G401 (cell line): ENCODE results near the gene MYO15A. TPM values are rescaled to one million over a fixed set of nuclear protein-coding genes. Genes with fewer than 3 reads are reported as not detected.
"Not testable (repeated sequence)": the region's sequence is repeated elsewhere in the genome, so short reads cannot be mapped to it uniquely, and the experiment has no call there.

Source experiments
- DNase-seq: peaks from one replicate; pipeline ENCODE4 v3.0.0-alpha.2; 2015; ENCODE audit warnings: low spot score
- in situ Hi-C: cut with HindIII; loops from 2 replicates; pipeline ENCODE4 v1.10.0; 2016; ENCODE audit warnings: low sequenced_read_pairs, mixed read lengths
- total RNA-seq: library from RNA; depleted of rRNA; stranded (reverse); fragments of >200 nt; shearing (Covaris generic); gene quantifications from 2 replicates; pipeline ENCODE4 v1.2.3, GENCODE V29; 2014

Gene MYO15A
- total RNA-seq, 1 experiment from 2014 or later: not detected

- no peak for DNase-seq
- in situ Hi-C loops: no loop called here
These were observed 86.2 kb downstream of the MYO15A start for GRCh38 chr17:18194804-18195203.

GRCh38 chr17:18195246-18195645 is 86.7 kb downstream of the MYO15A start:
- no peak for DNase-seq
- in situ Hi-C loops: no loop called here

GRCh38 chr17:18197535-18198194 is 89.1 kb downstream of the MYO15A start:
- DNase-seq: no peak
- in situ Hi-C loops: no loop called here

GRCh38 chr17:18198530-18198929 is 90.0 kb downstream of the MYO15A start:
- no peak for DNase-seq
- in situ Hi-C loops: no loop called here

- DNase-seq: no peak
- in situ Hi-C loops: no loop called here
These were observed 92.6 kb downstream of the MYO15A start for GRCh38 chr17:18201108-18201507.

GRCh38 chr17:18203308-18203707 is 94.8 kb downstream of the MYO15A start:
- in situ Hi-C loops: no loop called here
- no peak for DNase-seq

- in situ Hi-C loops: no loop called here
- DNase-seq: peak; percentile 60
These were observed 97.3 kb downstream of the MYO15A start for GRCh38 chr17:18205861-18206260.

GRCh38 chr17:18206962-18207361 is 98.4 kb downstream of the MYO15A start:
- in situ Hi-C loops: no loop called here
- DNase-seq: peak; percentile 62

GRCh38 chr17:18208092-18208491 is 99.5 kb downstream of the MYO15A start:
- DNase-seq: no peak
- in situ Hi-C loops: no loop called here

GRCh38 chr17:18213666-18214270 is 105.2 kb downstream of the MYO15A start:
- no peak for DNase-seq
- in situ Hi-C loops: no loop called here

GRCh38 chr17:18216906-18217305 is 108.3 kb downstream of the MYO15A start:
- DNase-seq, in situ Hi-C loops: not testable (repeated sequence)

GRCh38 chr17:18217412-18218015 is 109.0 kb downstream of the MYO15A start:
- in situ Hi-C loops: no loop called here
- DNase-seq: peak; percentile 68

- DNase-seq: no peak
- in situ Hi-C loops: no loop called here
These were observed 110.3 kb downstream of the MYO15A start for GRCh38 chr17:18218756-18219415.

- in situ Hi-C loops: no loop called here
- DNase-seq: no peak
These were observed 115.5 kb downstream of the MYO15A start for GRCh38 chr17:18224053-18224386.

GRCh38 chr17:18224387-18225120 is 116.0 kb downstream of the MYO15A start:
- in situ Hi-C loops: no loop called here
- peak; percentile 35 for DNase-seq

- DNase-seq: peak; percentile 94
- in situ Hi-C loops: no loop called here
These were observed 116.6 kb downstream of the MYO15A start, which contains the start of gene LLGL1 for GRCh38 chr17:18225121-18225641. LLGL1 (plus strand) TSS chr17:18225635; CDS start chr17:18225683, 48 bp downstream.

GRCh38 chr17:18225642-18226283 is 117.2 kb downstream of the MYO15A start:
- DNase-seq: no peak
- in situ Hi-C loops: no loop called here

GRCh38 chr17:18226284-18226945 is 117.9 kb downstream of the MYO15A start:
- in situ Hi-C loops: no loop called here
- DNase-seq: no peak
